K562 (cell line): ENCODE measurements around the gene KCNK18. TPM values are rescaled to one million over a fixed set of nuclear protein-coding genes. Genes with fewer than 3 reads are reported as not detected.

Experiments
- ATAC-seq: fragments of 200-7000 bp; cut with Tn5 transposase; 3 replicates; pipeline ENCODE4 v1.9.1; 2020; ENCODE audit warnings: moderate library complexity
- BruUV-seq: library from RNA; stranded (reverse); fragments of 400-500 nt; replicated peaks from 2 replicates; lab custom pipeline; 2021; lab: Mats Ljungman, UMichigan
- CTCF ChIA-PET: fragments of 300-600 bp; formaldehyde crosslinking; extraction: SDS; loops from one replicate; lab custom pipeline; 2021; ENCODE audit warnings: low intra/inter-chr PET ratio; lab: Yijun Ruan, JAX
- POLR2A ChIA-PET: fragments of 300-600, 350-650 bp; sonication (Branson Sonifier 250); formaldehyde crosslinking; extraction: SDS; loops from one replicate; lab custom pipeline; 2021; ENCODE audit warnings: antibody characterized with exemption, inconsistent platforms; lab: Yijun Ruan, JAX
- DNase-seq, 4 experiments: peaks; one replicate each; pipeline versions ENCODE4 v3.0.0 to v3.0.0-alpha.2; 2011 to 2018; ENCODE audit warnings: low spot score in 3 of 4, mixed read lengths in 3 of 4; ENCODE audit errors: extremely low read depth in 1 of 4
- FAIRE-seq: peaks from 2 replicates; lab custom pipeline; 2011; peaks lifted over from hg19 to GRCh38; lab: Jason Lieb, UNC
- H2AFZ ChIP-seq: 2 replicates; pipeline ENCODE4 v1.6.0; 2011; ENCODE audit warnings: low read depth, low read length, control low read depth, inconsistent platforms
- H3K27ac ChIP-seq: fragments of 200-600 bp; 3 replicates; pipeline ENCODE4 v1.8.0; 2011; ENCODE audit warnings: low read depth, mild to moderate bottlenecking, control low read depth, inconsistent platforms, low read length, moderate library complexity, mixed read lengths; ENCODE audit errors: extremely low read depth
- H3K27me3 ChIP-seq, 2 experiments: fragments of 300-600 bp in 1 of 2; 2 replicates in 1 of 2; 3 replicates in 1 of 2; pipeline versions ENCODE4 v1.6.0 to v1.8.0; 2011; ENCODE audit warnings: inconsistent platforms in 2 of 2, low read length in 2 of 2, mild to moderate bottlenecking in 1 of 2, mixed read lengths in 1 of 2, moderate library complexity in 1 of 2; ENCODE audit not compliant: control insufficient read depth in 2 of 2, insufficient read depth in 2 of 2
- H3K36me3 ChIP-seq: fragments of 300-600 bp; 3 replicates; pipeline ENCODE4 v1.8.0; 2011; ENCODE audit warnings: mild to moderate bottlenecking, low read length, inconsistent platforms; ENCODE audit not compliant: control insufficient read depth, insufficient read depth
- H3K4me1 ChIP-seq, 2 experiments: fragments of 200-600 bp in 1 of 2; replicated peaks in 1 of 2; 2 replicates in 1 of 2; 3 replicates in 1 of 2; pipeline versions ENCODE4 v1.5.1 to v1.8.0; 2011; ENCODE audit warnings: inconsistent platforms in 2 of 2, low read length in 2 of 2, mild to moderate bottlenecking in 1 of 2, mixed read lengths in 1 of 2, moderate library complexity in 1 of 2; ENCODE audit not compliant: control insufficient read depth in 2 of 2, insufficient read depth in 2 of 2
- H3K4me2 ChIP-seq: 2 replicates; pipeline ENCODE4 v1.6.1; 2011; ENCODE audit warnings: low read length, control low read depth, inconsistent platforms, mixed read lengths; ENCODE audit not compliant: insufficient read depth
- H3K4me3 ChIP-seq: fragments of 200-600 bp; sonication (generic), shearing (Covaris generic); 2 replicates; pipeline ENCODE4 v1.5.1; 2016; ENCODE audit warnings: control low read depth, inconsistent platforms
- H3K79me2 ChIP-seq: fragments of 200-600 bp; 3 replicates; pipeline ENCODE4 v1.8.0; 2011; ENCODE audit warnings: low read length, inconsistent platforms; ENCODE audit not compliant: control insufficient read depth, insufficient read depth
- H3K9ac ChIP-seq, 2 experiments: 2 replicates each; pipeline versions ENCODE4 v1.6.0 to v1.6.1; 2011; ENCODE audit warnings: low read depth in 2 of 2, low read length in 2 of 2, control low read depth in 1 of 2, inconsistent platforms in 1 of 2, mild to moderate bottlenecking in 1 of 2, mixed read lengths in 1 of 2; ENCODE audit not compliant: insufficient read depth in 1 of 2
- H3K9me1 ChIP-seq: one replicate; pipeline ENCODE4 v1.6.0; 2011; ENCODE audit warnings: inconsistent platforms, mild to moderate bottlenecking, low read length, moderate library complexity; ENCODE audit not compliant: control insufficient read depth, insufficient read depth
- H3K9me3 ChIP-seq: replicated peaks from 2 replicates; pipeline ENCODE4 v1.5.1; 2011; ENCODE audit warnings: low read depth, low read length, inconsistent platforms; ENCODE audit not compliant: control insufficient read depth, insufficient read depth
- H4K20me1 ChIP-seq: replicated peaks from 2 replicates; pipeline ENCODE4 v1.6.1; 2011; ENCODE audit warnings: low read length, inconsistent platforms, mixed read lengths; ENCODE audit not compliant: control insufficient read depth, insufficient read depth
- CREBBP ChIP-seq: IDR thresholded peaks from one replicate; pipeline ENCODE4 v1.6.1; 2012; ENCODE audit warnings: low read depth, mild to moderate bottlenecking, control low read depth, inconsistent platforms, low read length
- FOXK1 ChIP-seq: sonication (generic); formaldehyde crosslinking; IDR thresholded peaks from 2 replicates; pipeline ENCODE4 v1.8.0; 2022; ENCODE audit warnings: missing genetic modification reagents, mild to moderate bottlenecking, borderline replicate concordance
- PCBP2 ChIP-seq: fragments of 200-400 bp; formaldehyde crosslinking; IDR thresholded peaks from 2 replicates; pipeline ENCODE4 v1.6.1; 2018; ENCODE audit warnings: low read length, low read depth, mild to moderate bottlenecking, moderate library complexity; ENCODE audit not compliant: poor library complexity, severe bottlenecking
- WGBS: fragments of 100-300 bp; shearing (Covaris generic); methylation state at CpG from one replicate; pipeline ENCODE4 v1.1.6; 2016; ENCODE audit warnings: low coverage, mixed read lengths; ENCODE audit not compliant: insufficient coverage; ENCODE audit errors: missing lambda C conversion rate; 5-methylcytosine and 5-hydroxymethylcytosine counted together
- in situ Hi-C: fragments of 300-500 bp; cut with MboI; formaldehyde crosslinking; loops from 4 replicates; pipeline ENCODE4 v1.15.0; 2018; ENCODE audit warnings: inconsistent platforms, mixed read lengths
- intact Hi-C: fragments of 100-400 bp; cut with micrococcal nuclease; formaldehyde crosslinking; loops from 2 replicates; pipeline ENCODE4 v1.14.2; 2022
- polyA plus RNA-seq, 8 experiments: library from polyadenylated mRNA; depleted of rRNA in 4 of 8; stranded (reverse) in 5 of 8; unstranded in 3 of 8; fragments of >200 nt; fragmentation: Nextera tagmentation in 2 of 8; fragmentation: Illumina TruSeq in 1 of 8; extraction: Ambion mirVana in 2 of 8; extraction: Trizol in 1 of 8; gene quantifications; 2 replicates each; pipeline versions ENCODE4 v1.2.1 to v1.2.3, GENCODE V29; 2011 to 2014; ENCODE audit warnings: inconsistent platforms in 1 of 8, missing spikeins in 1 of 8
- total RNA-seq, 7 experiments: library from RNA; depleted of rRNA in 6 of 7; stranded (reverse); fragments of >200 nt in 6 of 7; fragmentation: Illumina TruSeq in 2 of 7; extraction: Trizol in 2 of 7; gene quantifications; 2 replicates each; pipeline versions ENCODE4 v1.2.1 to v1.2.3, GENCODE V29; 2011 to 2021; ENCODE audit warnings: low replicate concordance in 1 of 7
- TF ChIP-seq, protein P1 (sequence below): fragments of 450-650 bp; formaldehyde crosslinking; IDR thresholded peaks from 2 replicates; pipeline ENCODE4 v1.4.0; 2020; ENCODE audit warnings: mild to moderate bottlenecking, mixed read lengths
- TF ChIP-seq, protein P2 (sequence below): fragments of 200-800 bp; sonication (Bioruptor generic); IDR thresholded peaks from 2 replicates; pipeline ENCODE4 v1.6.1; 2016; ENCODE audit warnings: missing genetic modification characterization, missing compliant biosample characterization

The KCNK18 gene
- total and polyA plus RNA-seq, 9 of the 15 experiments (the other 6 are each of a cell fraction or from before 2014, with no cell fraction given), result not detected

- TF ChIP-seq, protein P1, sequence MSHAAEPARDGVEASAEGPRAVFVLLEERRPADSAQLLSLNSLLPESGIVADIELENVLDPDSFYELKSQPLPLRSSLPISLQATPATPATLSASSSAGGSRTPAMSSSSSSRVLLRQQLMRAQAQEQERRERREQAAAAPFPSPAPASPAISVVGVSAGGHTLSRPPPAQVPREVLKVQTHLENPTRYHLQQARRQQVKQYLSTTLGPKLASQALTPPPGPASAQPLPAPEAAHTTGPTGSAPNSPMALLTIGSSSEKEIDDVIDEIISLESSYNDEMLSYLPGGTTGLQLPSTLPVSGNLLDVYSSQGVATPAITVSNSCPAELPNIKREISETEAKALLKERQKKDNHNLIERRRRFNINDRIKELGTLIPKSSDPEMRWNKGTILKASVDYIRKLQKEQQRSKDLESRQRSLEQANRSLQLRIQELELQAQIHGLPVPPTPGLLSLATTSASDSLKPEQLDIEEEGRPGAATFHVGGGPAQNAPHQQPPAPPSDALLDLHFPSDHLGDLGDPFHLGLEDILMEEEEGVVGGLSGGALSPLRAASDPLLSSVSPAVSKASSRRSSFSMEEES (CRISPR knock-in tag), result no peak
- no peak for TF ChIP-seq CREBBP
These were observed 25.8 kb downstream of the KCNK18 start (continued) for GRCh38 chr10:117222976-117223692.

GRCh38 chr10:117223693-117224430 lies 26.6 kb downstream of the KCNK18 start:
- in situ Hi-C loops, result loop anchor here (25.0 kb wide), 1 partner anchor 1013 kb away; no protein-coding TSS in a partner anchor
- Histone ChIP-seq H3K4me1 (no peaks in the 10 kb centered on the region; a peak in 2 of 5 replicates), H3K9me3 (no peaks in the 10 kb centered on the region), H3K9ac (no peak overlapping the region), H3K4me3 (no peak overlapping the region), H4K20me1 (no peaks in the 10 kb centered on the region), H3K4me2 (no peak overlapping the region), H3K27ac (no peak overlapping the region), H3K9me1 (no peaks in the 10 kb centered on the region), H2AFZ (no peak overlapping the region), H3K36me3 (no peaks in the 10 kb centered on the region), H3K27me3 (peaks cover 3 to 21% of the 10 kb centered on the region in 2 experiments; a peak in 4 of 5 replicates), H3K79me2 (no peaks in the 10 kb centered on the region)
- no peak for TF ChIP-seq FOXK1 (CRISPR knock-in tag)
- TF ChIP-seq PCBP2, result no peak
- TF ChIP-seq, protein P2, sequence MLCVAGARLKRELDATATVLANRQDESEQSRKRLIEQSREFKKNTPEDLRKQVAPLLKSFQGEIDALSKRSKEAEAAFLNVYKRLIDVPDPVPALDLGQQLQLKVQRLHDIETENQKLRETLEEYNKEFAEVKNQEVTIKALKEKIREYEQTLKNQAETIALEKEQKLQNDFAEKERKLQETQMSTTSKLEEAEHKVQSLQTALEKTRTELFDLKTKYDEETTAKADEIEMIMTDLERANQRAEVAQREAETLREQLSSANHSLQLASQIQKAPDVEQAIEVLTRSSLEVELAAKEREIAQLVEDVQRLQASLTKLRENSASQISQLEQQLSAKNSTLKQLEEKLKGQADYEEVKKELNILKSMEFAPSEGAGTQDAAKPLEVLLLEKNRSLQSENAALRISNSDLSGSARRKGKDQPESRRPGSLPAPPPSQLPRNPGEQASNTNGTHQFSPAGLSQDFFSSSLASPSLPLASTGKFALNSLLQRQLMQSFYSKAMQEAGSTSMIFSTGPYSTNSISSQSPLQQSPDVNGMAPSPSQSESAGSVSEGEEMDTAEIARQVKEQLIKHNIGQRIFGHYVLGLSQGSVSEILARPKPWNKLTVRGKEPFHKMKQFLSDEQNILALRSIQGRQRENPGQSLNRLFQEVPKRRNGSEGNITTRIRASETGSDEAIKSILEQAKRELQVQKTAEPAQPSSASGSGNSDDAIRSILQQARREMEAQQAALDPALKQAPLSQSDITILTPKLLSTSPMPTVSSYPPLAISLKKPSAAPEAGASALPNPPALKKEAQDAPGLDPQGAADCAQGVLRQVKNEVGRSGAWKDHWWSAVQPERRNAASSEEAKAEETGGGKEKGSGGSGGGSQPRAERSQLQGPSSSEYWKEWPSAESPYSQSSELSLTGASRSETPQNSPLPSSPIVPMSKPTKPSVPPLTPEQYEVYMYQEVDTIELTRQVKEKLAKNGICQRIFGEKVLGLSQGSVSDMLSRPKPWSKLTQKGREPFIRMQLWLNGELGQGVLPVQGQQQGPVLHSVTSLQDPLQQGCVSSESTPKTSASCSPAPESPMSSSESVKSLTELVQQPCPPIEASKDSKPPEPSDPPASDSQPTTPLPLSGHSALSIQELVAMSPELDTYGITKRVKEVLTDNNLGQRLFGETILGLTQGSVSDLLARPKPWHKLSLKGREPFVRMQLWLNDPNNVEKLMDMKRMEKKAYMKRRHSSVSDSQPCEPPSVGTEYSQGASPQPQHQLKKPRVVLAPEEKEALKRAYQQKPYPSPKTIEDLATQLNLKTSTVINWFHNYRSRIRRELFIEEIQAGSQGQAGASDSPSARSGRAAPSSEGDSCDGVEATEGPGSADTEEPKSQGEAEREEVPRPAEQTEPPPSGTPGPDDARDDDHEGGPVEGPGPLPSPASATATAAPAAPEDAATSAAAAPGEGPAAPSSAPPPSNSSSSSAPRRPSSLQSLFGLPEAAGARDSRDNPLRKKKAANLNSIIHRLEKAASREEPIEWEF (CRISPR knock-in tag), result no peak
- FAIRE-seq, result no peak
- no TSS peak for BruUV-seq
- CTCF ChIA-PET, result no interaction called here
- WGBS, result 0% methylated on average over 5 of the region's 7 CpGs
- ATAC-seq, result no peak
- intact Hi-C loops, result no loop called here
- DNase-seq, result no peak
- POLR2A ChIA-PET, result no interaction called here
